Progenitor cell of endocrine pancreas (in vitro differentiated cells): ENCODE results near the gene PDHX. TPM values are rescaled to one million over a fixed set of nuclear protein-coding genes. Genes with fewer than 3 reads are reported as not detected.

Source experiments
- DNase-seq: peaks from one replicate; pipeline ENCODE4 v3.0.0; 2021; ENCODE audit warnings: low spot score; ENCODE audit not compliant: unreplicated experiment
- H3K27ac Mint-ChIP-seq: 2 replicates; pipeline ENCODE4 v1.8.0; 2021; ENCODE audit warnings: mild to moderate bottlenecking, moderate library complexity, mixed read lengths
- H3K27me3 Mint-ChIP-seq: 2 replicates; pipeline ENCODE4 v1.8.0; 2021; ENCODE audit warnings: mixed read lengths
- H3K36me3 Mint-ChIP-seq: 2 replicates; pipeline ENCODE4 v1.8.0; 2022; ENCODE audit warnings: mixed read lengths; ENCODE audit not compliant: insufficient read depth
- H3K4me1 Mint-ChIP-seq: 2 replicates; pipeline ENCODE4 v1.8.0; 2021; ENCODE audit warnings: low read depth, mixed read lengths
- H3K4me3 Mint-ChIP-seq: 2 replicates; pipeline ENCODE4 v1.8.0; 2021; ENCODE audit warnings: low read depth, mild to moderate bottlenecking, moderate library complexity, mixed read lengths
- H3K9me3 Mint-ChIP-seq: 2 replicates; pipeline ENCODE4 v1.8.0; 2021; ENCODE audit warnings: low read depth, mixed read lengths
- CTCF ChIP-seq: fragments of 200-600 bp; sonication (generic); IDR thresholded peaks from one replicate; pipeline ENCODE4 v1.5.0; 2021; ENCODE audit warnings: antibody characterized with exemption, mild to moderate bottlenecking; ENCODE audit not compliant: unreplicated experiment
- total RNA-seq: library from RNA; stranded (reverse); gene quantifications from 2 replicates; pipeline ENCODE4 v1.2.1, GENCODE V29; 2021

The PDHX gene
- total RNA-seq, 1 donor from 2014 or later: 39.9 TPM

GRCh38 chr11:34921156-34921555, 4.7 kb downstream of the PDHX start:
- no peak overlapping the region for H3K4me3 Mint-ChIP-seq
- H3K27me3 Mint-ChIP-seq: no peaks in the 10 kb centered on the region
- H3K36me3 Mint-ChIP-seq: no peaks in the 10 kb centered on the region
- TF ChIP-seq CTCF: no peak
- no peak for DNase-seq
- no peak overlapping the region for H3K27ac Mint-ChIP-seq
- H3K4me1 Mint-ChIP-seq: peaks cover 17% of the 10 kb centered on the region
- no peaks in the 10 kb centered on the region for H3K9me3 Mint-ChIP-seq

- Mint-ChIP-seq H3K4me3 (no peak overlapping the region), H3K27me3 (no peaks in the 10 kb centered on the region), H3K36me3 (peaks cover 1% of the 10 kb centered on the region), H3K27ac (no peak overlapping the region), H3K4me1 (peaks cover 30% of the 10 kb centered on the region), H3K9me3 (no peaks in the 10 kb centered on the region)
- TF ChIP-seq CTCF: no peak
- no peak for DNase-seq
These were observed 8.3 kb downstream of the PDHX start for GRCh38 chr11:34924714-34925113.

DNA sequence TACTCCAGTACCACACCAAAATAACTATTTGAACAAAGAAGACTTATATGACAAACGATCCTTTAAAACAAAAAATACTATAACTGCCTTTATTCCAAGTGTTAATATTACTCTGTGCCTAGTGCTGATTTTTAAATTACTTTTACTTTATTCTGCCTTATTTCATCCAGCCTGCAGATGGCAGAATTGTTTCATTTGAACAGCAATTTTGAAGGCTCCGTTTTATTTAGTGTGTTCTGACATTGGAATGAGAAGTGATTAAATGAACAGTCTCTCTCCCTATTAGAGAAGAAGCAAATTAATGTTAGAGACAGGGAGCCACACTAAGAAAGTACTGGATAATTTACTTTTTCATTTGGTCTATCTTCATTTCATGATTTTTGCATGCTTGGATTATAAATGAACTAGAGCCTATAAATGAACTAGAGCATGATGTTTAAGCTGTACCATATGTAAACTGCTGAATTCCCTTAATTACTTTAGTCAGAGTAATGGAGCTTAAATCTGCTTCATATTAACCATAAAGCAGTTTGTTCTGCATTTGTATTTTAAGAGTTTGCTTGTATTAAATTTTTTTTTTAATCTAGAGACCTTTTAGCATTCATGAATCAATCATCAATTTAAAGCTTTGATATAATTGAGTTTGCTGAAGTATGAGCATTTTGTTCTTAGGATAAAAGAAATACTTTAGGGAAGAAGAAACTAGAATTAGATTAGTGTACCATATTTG, 9.8 kb downstream of the PDHX start:
- no peaks in the 10 kb centered on the region for H3K27me3 Mint-ChIP-seq
- peaks cover 3% of the 10 kb centered on the region for H3K9me3 Mint-ChIP-seq
- H3K36me3 Mint-ChIP-seq: peaks cover 5% of the 10 kb centered on the region
- H3K4me3 Mint-ChIP-seq: no peak overlapping the region
- H3K4me1 Mint-ChIP-seq: peaks cover 42% of the 10 kb centered on the region
- no peak for DNase-seq
- TF ChIP-seq CTCF: peak; percentile 85
- no peak overlapping the region for H3K27ac Mint-ChIP-seq

DNA sequence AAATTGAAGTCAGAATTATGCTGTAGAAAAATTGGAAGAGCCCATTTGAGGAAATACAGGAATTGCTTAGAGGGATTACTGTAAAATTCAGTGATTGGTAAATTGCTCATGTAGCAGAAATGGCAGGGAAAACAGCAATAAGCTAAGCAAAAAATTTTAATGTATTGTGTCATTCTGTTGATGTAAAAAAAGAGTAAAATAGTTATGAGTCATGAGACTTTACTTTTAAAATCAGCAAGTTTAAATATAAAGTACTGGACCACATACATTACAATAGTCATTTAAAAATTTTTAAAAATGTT, 10.4 kb downstream of the PDHX start:
- Mint-ChIP-seq H3K4me1 (peaks cover 42% of the 10 kb centered on the region), H3K27me3 (no peaks in the 10 kb centered on the region), H3K9me3 (peaks cover 3% of the 10 kb centered on the region), H3K4me3 (no peak overlapping the region), H3K27ac (no peak overlapping the region), H3K36me3 (peaks cover 5% of the 10 kb centered on the region)
- DNase-seq: no peak
- TF ChIP-seq CTCF: no peak

DNA sequence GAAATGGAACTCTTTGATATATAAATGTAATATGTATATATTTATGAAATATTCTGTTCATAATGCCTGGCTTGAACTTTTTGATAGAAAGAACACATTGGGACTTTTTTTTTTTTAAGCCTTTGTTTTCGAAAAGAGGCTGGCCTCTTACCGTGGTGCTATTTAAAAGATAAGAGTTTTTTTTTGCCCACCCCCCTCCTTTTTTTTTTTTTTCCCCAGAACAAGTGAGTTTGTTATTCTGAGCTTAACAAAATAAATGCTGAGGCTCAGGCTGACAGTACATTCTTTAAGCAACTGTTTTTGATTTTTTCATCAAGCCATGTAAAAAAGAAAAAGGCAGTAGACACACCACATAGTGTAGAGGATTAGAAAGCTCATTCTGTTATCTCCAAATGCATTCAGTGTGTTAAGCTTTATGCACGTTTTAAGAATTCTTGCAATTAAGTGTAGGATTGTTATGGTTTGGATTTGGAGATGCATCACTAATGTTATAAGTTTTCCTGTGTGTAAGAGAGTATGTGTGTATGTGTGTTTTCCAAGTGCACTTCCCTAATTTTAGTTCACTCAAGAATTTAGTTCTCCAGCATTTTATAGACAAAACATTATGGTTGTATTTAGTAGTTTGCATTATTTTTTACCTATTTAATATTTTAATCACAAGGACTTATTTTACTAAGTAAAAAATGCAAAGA, 12.0 kb downstream of the PDHX start:
- no peak overlapping the region for H3K27ac Mint-ChIP-seq
- no peak for TF ChIP-seq CTCF

More for the DNA sequence above, 12.0 kb downstream of the PDHX start:
- DNase-seq: no peak
- H3K27me3 Mint-ChIP-seq: no peaks in the 10 kb centered on the region
- peaks cover 3% of the 10 kb centered on the region for H3K9me3 Mint-ChIP-seq
- H3K36me3 Mint-ChIP-seq: peaks cover 11% of the 10 kb centered on the region
- H3K4me1 Mint-ChIP-seq: peaks cover 42% of the 10 kb centered on the region
- H3K4me3 Mint-ChIP-seq: no peak overlapping the region
